HCT116 (cell line): ENCODE data around the gene CAND2. TPM values are rescaled to one million over a fixed set of nuclear protein-coding genes. Genes with fewer than 3 reads are reported as not detected.
"Not testable (repeated sequence)": the region's sequence is repeated elsewhere in the genome, so short reads cannot be mapped to it uniquely, and the experiment has no call there.

Experiments used
- ATAC-seq: fragments of 200-7000 bp; cut with Tn5 transposase; 2 replicates; pipeline ENCODE4 v1.9.1; 2020; ENCODE audit warnings: mild to moderate bottlenecking, moderate library complexity
- BruUV-seq: library from RNA; stranded (reverse); fragments of 400-500 nt; replicated peaks from 2 replicates; lab custom pipeline; 2021; lab: Mats Ljungman, UMichigan
- CTCF ChIA-PET: fragments of 300-600 bp; sonication (Branson Sonifier 250); formaldehyde crosslinking; loops from one replicate; lab custom pipeline; 2021; ENCODE audit warnings: antibody characterized with exemption; lab: Charles Lee
- POLR2A ChIA-PET: fragments of 300-600, 350-600 bp; sonication (Branson Sonifier 250); formaldehyde crosslinking; loops from one replicate; lab custom pipeline; 2021; ENCODE audit warnings: antibody characterized with exemption; lab: Charles Lee
- RAD21 ChIA-PET, 2 experiments: fragments of 300-600 bp; sonication (Branson Sonifier 250); formaldehyde crosslinking; loops; one replicate each; lab custom pipeline; 2023; ENCODE audit warnings: low total read pairs in 2 of 2; ENCODE audit not compliant: uncharacterized antibody in 2 of 2, unreplicated experiment in 2 of 2, low non-redundant PET in 1 of 2; lab: Charles Lee
- DNase-seq: peaks from one replicate; pipeline ENCODE4 v3.0.0-alpha.2; 2010; ENCODE audit warnings: low read depth, low spot score
- H2AFZ ChIP-seq: fragments of 200-600 bp; shearing (Covaris generic), sonication (generic); 2 replicates; pipeline ENCODE4 v1.6.1; 2017; ENCODE audit warnings: low read depth, mixed run types, mixed read lengths, antibody characterized with exemption, low read length; ENCODE audit not compliant: poor library complexity, severe bottlenecking
- H3K27ac ChIP-seq: 2 replicates; pipeline ENCODE4 v1.5.1; 2012; ENCODE audit warnings: low read depth, low read length
- H3K27me3 ChIP-seq: fragments of 200-600 bp; sonication (generic); 2 replicates; pipeline ENCODE4 v1.6.1; 2016; ENCODE audit warnings: mixed run types, low read length, mixed read lengths; ENCODE audit not compliant: insufficient read depth
- H3K36me3 ChIP-seq, 2 experiments: fragments of 200-500 bp in 1 of 2; fragments of 200-600 bp in 1 of 2; sonication (Bioruptor generic) in 1 of 2; sonication (generic) in 1 of 2; 2 replicates each; pipeline versions ENCODE4 v1.5.1 to v1.6.1; 2014 to 2016; ENCODE audit warnings: low read length in 2 of 2, inconsistent platforms in 1 of 2, mixed read lengths in 1 of 2, mixed run types in 1 of 2; ENCODE audit not compliant: insufficient read depth in 2 of 2, control insufficient read depth in 1 of 2
- H3K4me1 ChIP-seq, 2 experiments: fragments of 200-600 bp in 1 of 2; sonication (generic) in 1 of 2; 2 replicates each; pipeline versions ENCODE4 v1.5.1 to v1.6.1; 2012 to 2017; ENCODE audit warnings: low read length in 2 of 2, inconsistent platforms in 1 of 2, mild to moderate bottlenecking in 1 of 2, mixed read lengths in 1 of 2, mixed run types in 1 of 2, moderate library complexity in 1 of 2; ENCODE audit not compliant: insufficient read depth in 2 of 2, control insufficient read depth in 1 of 2
- H3K4me2 ChIP-seq: fragments of 200-600 bp; sonication (generic); 2 replicates; pipeline ENCODE4 v1.6.1; 2017; ENCODE audit warnings: mixed run types, low read length, mixed read lengths
- H3K4me3 ChIP-seq, 2 experiments: fragments of 200-600 bp in 1 of 2; sonication (generic) in 1 of 2; replicated peaks in 1 of 2; 2 replicates each; pipeline ENCODE4 v1.5.1; 2011 to 2016; ENCODE audit warnings: low read length in 2 of 2, control low read depth in 1 of 2, low read depth in 1 of 2, mild to moderate bottlenecking in 1 of 2, mixed read lengths in 1 of 2, mixed run types in 1 of 2
- H3K79me2 ChIP-seq: fragments of 200-600 bp; sonication (generic); 2 replicates; pipeline ENCODE4 v1.6.1; 2017; ENCODE audit warnings: mild to moderate bottlenecking, mixed run types, low read length, moderate library complexity, mixed read lengths; ENCODE audit not compliant: insufficient read depth
- H3K9ac ChIP-seq: fragments of 200-600 bp; sonication (generic); 2 replicates; pipeline ENCODE4 v1.6.1; 2016; ENCODE audit warnings: low read length, mixed read lengths
- H3K9me2 ChIP-seq: fragments of 200-600 bp; sonication (generic), shearing (Covaris generic); 2 replicates; pipeline ENCODE4 v1.6.1; 2017; ENCODE audit warnings: mixed run types, mild to moderate bottlenecking, moderate library complexity; ENCODE audit not compliant: insufficient read depth
- H3K9me3 ChIP-seq, 2 experiments: fragments of 200-500 bp in 1 of 2; fragments of 200-600 bp in 1 of 2; sonication (Bioruptor generic) in 1 of 2; sonication (generic) in 1 of 2; 2 replicates each; pipeline ENCODE4 v1.6.1; 2014 to 2017; ENCODE audit warnings: low read length in 2 of 2, mixed read lengths in 2 of 2, inconsistent platforms in 1 of 2, low read depth in 1 of 2, mild to moderate bottlenecking in 1 of 2, mixed run types in 1 of 2, moderate library complexity in 1 of 2; ENCODE audit not compliant: control insufficient read depth in 1 of 2, insufficient read depth in 1 of 2
- H4K20me1 ChIP-seq: fragments of 200-600 bp; sonication (generic), shearing (Covaris generic); 2 replicates; pipeline ENCODE4 v1.6.1; 2017; ENCODE audit warnings: mixed run types, mild to moderate bottlenecking, moderate library complexity; ENCODE audit not compliant: insufficient read depth
- CEBPB ChIP-seq: IDR thresholded peaks from 2 replicates; pipeline ENCODE4 v1.6.1; 2012; ENCODE audit warnings: low read depth
- CTCF ChIP-seq, 3 experiments: fragments of 200-600 bp in 1 of 3; sonication (generic) in 1 of 3; IDR thresholded peaks in 2 of 3; conservative IDR thresholded peaks in 1 of 3; 2 replicates each; pipeline ENCODE4 v1.5.1; 2012 to 2017; ENCODE audit warnings: low read depth in 2 of 3, low read length in 2 of 3, antibody characterized with exemption in 1 of 3, borderline replicate concordance in 1 of 3, control low read depth in 1 of 3, mild to moderate bottlenecking in 1 of 3, mixed read lengths in 1 of 3, mixed run types in 1 of 3, moderate library complexity in 1 of 3; ENCODE audit not compliant: insufficient read depth in 1 of 3
- ELF1 ChIP-seq: IDR thresholded peaks from 2 replicates; pipeline ENCODE4 v1.6.1; 2012; ENCODE audit warnings: low read depth, borderline replicate concordance
- EZH2 ChIP-seq: fragments of 200-600 bp; sonication (generic); IDR thresholded peaks from 2 replicates; pipeline ENCODE4 v1.6.1; 2017; ENCODE audit warnings: antibody characterized with exemption, mixed run types
- JUND ChIP-seq: IDR thresholded peaks from 2 replicates; pipeline ENCODE4 v1.6.1; 2012
- MAX ChIP-seq: IDR thresholded peaks from 2 replicates; pipeline ENCODE4 v1.6.1; 2012
- TCF7L2 ChIP-seq: IDR thresholded peaks from 2 replicates; pipeline ENCODE4 v1.7.0; 2011; ENCODE audit warnings: borderline replicate concordance, inconsistent platforms; ENCODE audit not compliant: insufficient read depth, insufficient read length; ENCODE audit errors: extremely low read depth
- ZFX ChIP-seq: fragments of 450-650 bp; IDR thresholded peaks from 2 replicates; pipeline ENCODE4 v1.6.1; 2017
- intact Hi-C: fragments of 100-400 bp; cut with micrococcal nuclease; formaldehyde crosslinking; loops from 2 replicates; pipeline ENCODE4 v1.10.0; 2022
- total RNA-seq: library from RNA; stranded (reverse); gene quantifications from one replicate; pipeline ENCODE4 v1.2.1, GENCODE V29; 2021; ENCODE audit not compliant: unreplicated experiment

Gene CAND2
- total RNA-seq, 1 experiment from 2014 or later = not detected

- intact Hi-C loops = no loop called here
- Histone ChIP-seq H3K36me3 (no peaks in the 10 kb centered on the region), H3K27me3 (no peaks in the 10 kb centered on the region), H3K9me3 (no peaks in the 10 kb centered on the region), H2AFZ (no peak overlapping the region), H3K4me3 (no peak overlapping the region), H3K9me2 (no peaks in the 10 kb centered on the region), H3K9ac (no peak overlapping the region), H3K79me2 (no peaks in the 10 kb centered on the region), H4K20me1 (no peaks in the 10 kb centered on the region), H3K4me1 (no peaks in the 10 kb centered on the region), H3K4me2 (no peak overlapping the region), H3K27ac (no peak overlapping the region)
- no peak for DNase-seq
- CTCF ChIA-PET = interaction anchor here (1.3 kb wide), 1 partner anchor 38 kb away, joined by 3 read pairs; the partner anchor contains the start of gene RPL32
- no TSS peak for BruUV-seq
- no peak for TF ChIP-seq TCF7L2
- TF ChIP-seq MAX = no peak
- no peak for TF ChIP-seq EZH2
- no peak for TF ChIP-seq ELF1
- no peak for TF ChIP-seq ZFX
- TF ChIP-seq CEBPB = no peak
- TF ChIP-seq CTCF (IDR thresholded peaks at IDR 0.05 in 2 of 3, conservative IDR thresholded peaks at IDR 0.05 in 1 of 3; ENCODE audit: borderline replicate concordance in 1 of 3, insufficient read depth in 1 of 3, low read depth in 2 of 3, low read length in 2 of 3) = no peak
- TF ChIP-seq JUND = no peak
- POLR2A ChIA-PET = no interaction called here
- ATAC-seq = no peak
- RAD21 ChIA-PET = no interaction called here
Observed at GRCh38 chr3:12879191-12879815, 82.8 kb downstream of the CAND2 start.

GRCh38 chr3:12881858-12882257 lies 85.4 kb downstream of the CAND2 start:
- DNase-seq, H3K4me3 ChIP-seq, H2AFZ ChIP-seq, H3K4me2 ChIP-seq, H3K9me2 ChIP-seq, H4K20me1 ChIP-seq, RAD21 ChIA-PET, POLR2A ChIA-PET, BruUV-seq, H3K27me3 ChIP-seq, intact Hi-C loops, H3K36me3 ChIP-seq, H3K79me2 ChIP-seq, H3K4me1 ChIP-seq, H3K27ac ChIP-seq, H3K9me3 ChIP-seq, CTCF ChIA-PET, ATAC-seq, H3K9ac ChIP-seq: not testable (repeated sequence)
